T-helper 9 cell (primary cell): ENCODE measurements around the gene NTN1.

Experiments used
- DNase-seq: peaks from one replicate; pipeline ENCODE4 v3.0.0-alpha.2; 2020

Gene NTN1

GRCh38 chr17:9220398-9221146 lies 199.3 kb downstream of the NTN1 start:
- no peak for DNase-seq

- DNase-seq, result no peak
Observed at GRCh38 chr17:9221147-9221921, 200.0 kb downstream of the NTN1 start.

- DNase-seq, result no peak
Observed at GRCh38 chr17:9221922-9222180, 200.5 kb downstream of the NTN1 start.

GRCh38 chr17:9223531-9223930 lies 202.2 kb downstream of the NTN1 start:
- no peak for DNase-seq

GRCh38 chr17:9224485-9224884 lies 203.2 kb downstream of the NTN1 start:
- DNase-seq, result no peak

- no peak for DNase-seq
Observed at GRCh38 chr17:9225305-9226101, 204.2 kb downstream of the NTN1 start.

- no peak for DNase-seq
Observed at GRCh38 chr17:9226130-9226793, 205.0 kb downstream of the NTN1 start.

- DNase-seq, result no peak
Observed at GRCh38 chr17:9226794-9227135, 205.5 kb downstream of the NTN1 start.

GRCh38 chr17:9227819-9228407 lies 206.6 kb downstream of the NTN1 start:
- no peak for DNase-seq

GRCh38 chr17:9228408-9229159 lies 207.3 kb downstream of the NTN1 start:
- DNase-seq, result no peak

GRCh38 chr17:9229160-9229825 lies 208.0 kb downstream of the NTN1 start:
- no peak for DNase-seq

- DNase-seq, result no peak
Observed at GRCh38 chr17:9229826-9230201, 208.5 kb downstream of the NTN1 start.

GRCh38 chr17:9230346-9230745 lies 209.0 kb downstream of the NTN1 start:
- DNase-seq, result no peak

GRCh38 chr17:9230861-9231260 lies 209.6 kb downstream of the NTN1 start:
- no peak for DNase-seq

- no peak for DNase-seq
Observed at GRCh38 chr17:9231449-9232154, 210.3 kb downstream of the NTN1 start.

GRCh38 chr17:9232155-9232475 lies 210.8 kb downstream of the NTN1 start:
- DNase-seq, result no peak

- DNase-seq, result no peak
Observed at GRCh38 chr17:9232591-9233270, 211.4 kb downstream of the NTN1 start.

GRCh38 chr17:9233271-9233599 lies 211.9 kb downstream of the NTN1 start:
- no peak for DNase-seq

GRCh38 chr17:9233761-9234160 lies 212.5 kb downstream of the NTN1 start:
- DNase-seq, result no peak

- DNase-seq, result no peak
Observed at GRCh38 chr17:9234389-9234945, 213.2 kb downstream of the NTN1 start.
